Stimulated activated CD8-positive, alpha-beta memory T cell treated with anti-CD3 and anti-CD28 coated beads, Interleukin-15, amount 100 ng/mL, for 1 hour (primary cell): ENCODE data around the gene SLC7A4.
"Not testable (repeated sequence)": the region's sequence is repeated elsewhere in the genome, so short reads cannot be mapped to it uniquely, and the experiment has no call there.

Source experiments
- DNase-seq: peaks from one replicate; pipeline ENCODE4 v3.0.0-alpha.2; 2020; ENCODE audit warnings: low read depth

Gene SLC7A4

DNA sequence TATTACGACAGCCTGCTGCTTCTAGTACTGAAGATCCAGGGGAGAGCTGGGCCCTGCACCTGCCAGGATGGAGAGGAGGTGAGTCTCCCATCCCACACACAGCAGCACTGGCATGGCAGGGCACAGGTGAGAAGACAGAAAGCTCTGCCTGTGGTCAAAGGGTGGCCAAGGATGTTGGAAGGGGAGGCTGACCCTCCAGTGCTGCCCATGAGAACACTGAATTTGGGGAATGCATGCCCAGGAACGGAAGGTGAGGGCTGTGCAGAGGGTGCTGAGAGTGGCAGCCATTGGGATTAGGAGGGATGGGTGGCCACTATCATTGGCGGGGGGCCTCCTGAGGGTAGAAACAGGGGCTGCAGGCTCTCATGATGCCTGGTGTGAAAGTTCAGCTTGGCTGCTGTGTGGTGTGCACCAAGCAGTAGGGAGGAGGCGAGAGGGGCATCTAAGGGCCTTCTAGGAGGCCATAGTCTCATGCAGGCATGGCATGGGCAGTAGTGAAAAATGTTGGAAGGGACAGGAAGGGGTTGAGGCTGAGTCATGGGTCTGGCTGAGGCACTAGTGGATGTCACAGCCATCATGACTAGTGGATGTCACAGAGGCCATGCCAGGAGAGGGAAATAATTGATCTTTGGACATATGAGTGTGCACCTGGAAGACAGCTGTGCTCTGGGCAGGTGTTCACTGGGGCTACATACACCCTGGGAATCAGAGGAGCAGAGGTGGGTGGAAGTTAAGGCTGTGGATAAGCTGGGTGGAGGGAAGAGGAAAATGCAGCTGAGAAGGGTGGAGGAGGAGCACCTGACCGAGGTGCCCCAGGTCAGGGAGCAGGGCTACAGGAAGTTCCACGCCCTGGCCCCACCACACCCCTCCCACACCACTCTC lies 10.9 kb upstream of the SLC7A4 start:
- DNase-seq = no peak

GRCh38 chr22:21041937-21042336 lies 9.6 kb upstream of the SLC7A4 start:
- DNase-seq = no peak

GRCh38 chr22:21039158-21039557 lies 6.8 kb upstream of the SLC7A4 start:
- DNase-seq = not testable (repeated sequence)

DNA sequence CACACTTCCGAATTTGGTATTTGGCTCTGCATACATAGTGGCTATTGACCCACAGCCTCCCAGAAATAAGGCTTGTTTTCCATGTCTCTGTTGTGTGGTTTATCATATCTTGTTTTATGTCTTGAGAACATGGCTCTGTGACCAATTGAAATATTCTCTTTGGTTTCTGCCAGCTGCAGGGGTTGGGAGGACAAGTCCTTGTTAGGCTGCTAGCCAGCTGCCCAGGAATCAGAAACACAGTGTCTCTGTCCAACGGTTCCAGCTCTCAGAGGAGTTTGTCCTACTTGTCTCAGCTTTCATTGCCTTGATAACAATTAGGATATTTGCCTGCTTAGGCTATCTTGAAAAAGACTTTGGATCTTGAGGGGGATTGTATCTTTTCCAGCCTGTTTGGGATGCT lies 6.0 kb upstream of the SLC7A4 start:
- DNase-seq = no peak

DNA sequence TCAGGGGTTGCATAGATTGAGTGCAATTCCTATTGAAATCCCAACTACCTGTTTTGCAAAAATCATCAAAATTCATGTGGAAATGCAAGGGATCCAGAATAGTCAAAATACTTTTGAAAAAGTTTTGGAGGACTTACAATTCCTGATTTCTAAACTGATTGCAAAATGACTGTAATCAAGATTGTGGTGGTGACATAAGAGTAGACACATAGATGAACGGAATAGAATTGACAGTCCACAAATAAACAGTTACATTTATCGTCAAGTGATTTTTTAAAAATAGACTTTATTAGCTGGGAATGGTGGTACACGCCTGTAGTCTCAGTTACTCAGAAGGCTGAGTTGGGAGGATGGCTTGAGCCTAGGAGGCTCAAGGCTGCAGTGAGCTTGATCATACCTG lies 2.6 kb upstream of the SLC7A4 start:
- DNase-seq = no peak

- DNase-seq = no peak
These were observed 1.5 kb upstream of the SLC7A4 start for GRCh38 chr22:21033895-21034294.

DNA sequence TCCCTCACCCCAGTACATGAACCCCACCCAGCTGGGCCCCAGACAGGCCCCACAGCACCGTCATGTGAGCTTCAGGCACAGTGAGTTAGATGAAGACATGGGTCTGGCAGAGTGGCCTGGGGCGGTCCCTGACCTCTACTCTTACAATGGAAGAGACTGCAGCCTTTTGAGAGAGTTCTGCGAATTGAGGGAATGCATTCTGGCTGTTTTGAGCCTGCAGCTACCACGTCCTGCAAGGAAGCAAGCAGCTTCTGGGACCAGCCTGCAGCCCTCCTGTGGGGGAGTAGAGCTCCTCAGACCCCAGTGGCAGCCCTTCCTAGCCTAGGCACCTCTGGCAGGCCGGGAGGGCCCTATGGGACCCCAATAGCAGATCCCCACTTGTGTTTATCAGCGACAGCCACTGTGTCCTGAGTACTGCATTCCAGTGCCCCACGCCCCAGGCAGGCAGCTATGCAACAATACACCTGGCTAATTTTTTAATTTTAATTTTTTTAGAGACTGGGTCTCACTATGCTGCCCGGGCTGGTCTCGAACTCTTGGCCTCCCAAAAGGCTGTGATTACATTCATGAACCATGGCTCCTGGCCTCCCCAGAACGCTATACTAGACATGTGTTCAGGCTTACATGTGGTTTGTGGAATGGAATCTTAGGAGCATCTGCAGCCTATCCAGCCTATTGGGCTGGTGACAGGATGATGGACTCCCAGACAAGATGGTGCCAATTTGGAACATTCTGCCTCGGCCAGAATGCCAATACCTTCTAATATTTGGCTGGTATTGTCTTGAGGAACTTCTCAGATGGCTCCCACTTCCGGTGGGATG lies 717 bp upstream of the SLC7A4 start:
- DNase-seq = no peak

- DNase-seq = no peak
These were observed 770 bp downstream of the SLC7A4 start for GRCh38 chr22:21031545-21032036.

DNA sequence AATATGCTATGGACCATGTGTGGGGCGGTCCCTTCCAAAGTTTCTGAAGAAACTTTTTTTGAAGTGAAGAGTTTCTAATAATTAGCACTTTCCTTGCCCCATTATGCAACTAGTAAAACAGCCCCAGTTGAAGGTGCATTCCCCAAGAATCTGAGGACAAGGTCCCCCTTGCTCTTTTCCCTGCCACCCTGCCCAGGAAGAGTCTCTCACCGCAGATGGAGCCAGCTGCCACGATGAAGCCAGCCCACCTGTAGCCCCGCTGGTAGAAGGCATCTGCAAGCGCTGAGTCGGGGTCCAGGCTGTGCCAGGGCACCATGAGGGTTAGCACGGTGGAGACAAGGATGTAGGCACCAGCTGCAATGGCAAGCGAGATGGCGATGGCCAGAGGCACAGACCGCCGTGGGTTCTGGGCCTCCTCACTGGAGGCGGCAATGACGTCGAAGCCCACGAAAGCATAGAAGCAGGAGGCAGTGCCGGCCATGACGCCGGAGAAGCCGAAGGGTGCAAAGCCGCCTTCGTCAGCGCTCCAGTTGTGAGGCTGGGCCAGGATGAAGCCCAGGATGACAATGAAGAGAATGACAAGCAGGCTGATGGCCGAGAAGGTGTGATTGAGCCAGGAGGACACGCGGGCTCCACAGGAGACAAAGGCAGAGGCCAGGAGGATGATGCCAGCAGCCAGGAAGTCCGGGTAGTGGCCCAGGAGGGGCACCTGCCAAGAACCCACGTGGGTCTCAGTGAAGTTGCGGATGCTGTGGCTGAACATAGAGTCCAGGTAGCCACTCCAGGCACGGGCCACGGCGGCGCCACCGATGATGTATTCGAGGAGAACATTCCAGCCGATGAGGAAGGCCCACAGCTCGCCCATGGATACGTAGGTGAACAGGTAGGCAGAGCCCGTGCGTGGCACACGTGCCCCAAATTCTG lies 1.5 kb downstream of the SLC7A4 start:
- no peak for DNase-seq

DNA sequence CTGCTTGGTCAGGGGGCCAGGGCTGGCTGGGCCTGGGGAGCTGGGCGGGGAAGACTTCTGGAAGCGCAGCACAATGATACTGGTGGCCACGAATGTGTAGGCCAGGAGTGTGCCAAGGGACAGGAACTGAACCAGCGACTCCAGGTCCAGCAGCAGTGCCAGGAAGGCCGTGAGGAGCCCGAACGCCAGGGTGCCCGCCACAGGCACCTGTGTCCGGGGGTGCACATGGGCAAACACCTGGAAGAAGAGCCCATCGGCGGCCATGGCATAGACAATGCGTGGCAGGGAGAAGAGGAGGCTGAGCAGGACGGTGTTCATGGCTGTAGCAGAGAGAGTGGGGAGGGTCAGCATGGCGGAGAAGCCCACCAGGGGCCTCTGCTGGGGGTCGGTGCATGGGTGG lies 2.3 kb downstream of the SLC7A4 start:
- no peak for DNase-seq

DNA sequence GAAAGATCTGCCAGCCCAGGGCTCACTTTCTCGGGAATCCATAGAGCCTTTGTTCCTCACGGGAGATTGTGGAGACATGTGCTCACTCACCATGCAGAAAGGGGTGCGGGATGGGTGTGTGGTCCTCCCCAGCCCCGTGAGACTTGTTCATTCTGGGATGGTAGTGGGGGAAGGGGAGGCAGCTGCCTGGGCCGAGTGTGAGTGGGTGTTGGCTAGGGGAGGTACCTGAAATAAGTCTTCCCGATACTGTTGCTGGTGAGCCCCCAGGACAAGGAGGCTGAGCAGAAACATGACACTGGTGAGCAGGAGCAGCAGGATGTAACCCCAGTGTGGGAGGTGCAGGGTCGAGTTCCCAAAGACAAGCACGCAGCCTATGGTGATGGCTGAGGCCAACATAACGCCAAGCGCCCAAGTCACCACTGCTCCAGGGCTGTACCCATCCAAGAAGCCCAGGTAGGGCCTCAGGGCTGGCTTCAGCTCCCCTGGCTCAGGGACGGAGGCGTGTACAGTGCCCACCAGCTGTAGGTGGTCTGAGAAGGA lies 2.8 kb downstream of the SLC7A4 start:
- no peak for DNase-seq

DNA sequence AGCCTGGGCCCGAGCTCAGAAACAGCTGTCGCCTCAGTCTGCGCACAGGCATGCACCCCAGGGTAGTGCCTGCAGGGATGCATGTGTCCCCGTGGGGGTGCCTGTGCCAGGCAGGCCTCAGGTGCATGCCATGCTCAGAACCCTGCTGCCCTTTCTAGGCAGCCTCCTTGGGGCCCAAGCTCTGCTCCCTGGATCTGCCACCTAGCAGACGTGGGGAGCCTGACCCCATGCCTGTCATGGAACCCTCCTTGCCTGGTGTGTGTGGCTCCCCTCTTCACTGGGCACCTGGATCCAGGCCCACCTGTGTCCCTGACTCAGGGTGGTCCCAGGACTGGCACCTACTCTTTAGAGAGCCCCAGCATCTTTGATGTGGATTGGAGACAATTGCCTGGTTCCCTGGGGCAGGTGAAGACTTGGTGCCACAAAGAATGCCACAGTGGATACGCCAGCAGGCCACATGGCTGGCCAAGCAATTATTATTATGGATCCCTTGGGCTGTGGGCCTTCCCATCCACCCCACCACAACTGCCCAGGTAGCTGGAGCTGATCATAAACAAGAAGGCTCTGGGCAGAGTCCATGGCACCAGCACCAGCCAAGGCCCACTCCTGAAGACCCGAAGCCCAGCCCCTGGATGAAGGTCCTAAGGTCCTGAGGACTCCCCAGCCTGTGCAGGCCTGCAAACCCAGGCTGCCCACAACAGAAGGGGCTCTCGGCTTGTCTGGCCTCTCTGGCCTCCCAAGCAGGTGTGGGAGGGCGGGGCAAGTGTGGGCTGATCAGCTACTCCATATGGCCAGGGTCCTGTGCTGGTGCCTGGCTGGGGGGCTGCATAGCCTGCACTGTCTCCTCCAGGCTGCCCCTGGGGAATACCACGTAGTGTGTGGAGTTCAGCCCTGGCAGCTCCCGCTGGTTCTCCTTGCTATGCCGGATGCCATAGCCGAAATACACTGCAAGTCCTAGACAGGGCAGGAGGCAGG lies 3.8 kb downstream of the SLC7A4 start:
- no peak for DNase-seq

GRCh38 chr22:21026783-21027692 lies 5.3 kb downstream of the SLC7A4 start:
- no peak for DNase-seq

- no peak for DNase-seq
These were observed 6.3 kb downstream of the SLC7A4 start for GRCh38 chr22:21025763-21026755.

- no peak for DNase-seq
These were observed 7.1 kb downstream of the SLC7A4 start for GRCh38 chr22:21025266-21025665.

- no peak for DNase-seq
These were observed 9.3 kb downstream of the SLC7A4 start for GRCh38 chr22:21022955-21023614.

GRCh38 chr22:21022507-21022906 lies 9.9 kb downstream of the SLC7A4 start:
- no peak for DNase-seq
